HepG2 (cell line): ENCODE measurements around the gene GRIN2C. TPM values are rescaled to one million over a fixed set of nuclear protein-coding genes. Genes with fewer than 3 reads are reported as not detected.
A peak's percentile ranks its signal among the peaks of the same experiment; 100 is the strongest.

ENCODE experiments used
- CENPT ChIP-seq: sonication (generic); formaldehyde crosslinking; IDR thresholded peaks from 2 replicates; pipeline ENCODE4 v1.8.0; 2022; ENCODE audit warnings: low read depth, mild to moderate bottlenecking, moderate library complexity, missing genetic modification reagents
- DMAP1 ChIP-seq: IDR thresholded peaks from 2 replicates; pipeline ENCODE4 v1.6.1; 2016
- HNRNPL ChIP-seq: fragments of 200-400 bp; formaldehyde crosslinking; IDR thresholded peaks from 2 replicates; pipeline ENCODE4 v1.6.1; 2017; ENCODE audit warnings: mild to moderate bottlenecking, low read depth, low read length
- SOX13 ChIP-seq, 3 experiments: fragments of 450-650 bp in 1 of 3; sonication (generic) in 1 of 3; formaldehyde crosslinking in 1 of 3; IDR thresholded peaks in 2 of 3; conservative IDR thresholded peaks in 1 of 3; 2 replicates each; pipeline versions ENCODE4 v1.5.0 to v1.6.1; 2016 to 2020; ENCODE audit warnings: antibody characterized with exemption in 1 of 3, mild to moderate bottlenecking in 1 of 3, missing compliant biosample characterization in 1 of 3, missing genetic modification reagents in 1 of 3, moderate library complexity in 1 of 3
- SSRP1 ChIP-seq: IDR thresholded peaks from 2 replicates; pipeline ENCODE4 v1.6.1; 2016; ENCODE audit warnings: control low read depth
- ZC3H13 ChIP-seq: sonication (generic); formaldehyde crosslinking; IDR thresholded peaks from 2 replicates; pipeline ENCODE4 v1.8.1; 2023; ENCODE audit warnings: mild to moderate bottlenecking, missing genetic modification reagents, moderate library complexity
- ZFP62 ChIP-seq: sonication (generic); formaldehyde crosslinking; IDR thresholded peaks from 2 replicates; pipeline ENCODE4 v1.4.0; 2020; ENCODE audit warnings: missing genetic modification reagents
- ZIK1 ChIP-seq: sonication (generic); formaldehyde crosslinking; IDR thresholded peaks from 2 replicates; pipeline ENCODE4 v1.5.0; 2020; ENCODE audit warnings: mild to moderate bottlenecking, low read depth, missing genetic modification reagents, borderline replicate concordance
- ZNF180 ChIP-seq: sonication (generic); formaldehyde crosslinking; IDR thresholded peaks from 2 replicates; pipeline ENCODE4 v1.4.0; 2020; ENCODE audit warnings: low read depth, missing genetic modification reagents, borderline replicate concordance
- ZNF546 ChIP-seq: sonication (generic); formaldehyde crosslinking; conservative IDR thresholded peaks from 2 replicates; pipeline ENCODE4 v1.8.1; 2023; ENCODE audit warnings: mild to moderate bottlenecking, missing genetic modification reagents
- polyA plus RNA-seq, 8 experiments: library from polyadenylated mRNA; depleted of rRNA in 3 of 8; stranded (reverse) in 7 of 8; unstranded in 1 of 8; fragments of >200 nt; fragmentation: Illumina TruSeq in 4 of 8; extraction: Trizol in 4 of 8; gene quantifications; 2 replicates each; pipeline versions ENCODE4 v1.2.1 to v1.2.3, GENCODE V29; 2011 to 2016; ENCODE audit warnings: low read depth in 4 of 8, missing spikeins in 1 of 8, mixed read lengths in 1 of 8; ENCODE audit not compliant: insufficient read depth in 1 of 8
- total RNA-seq, 5 experiments: library from RNA; depleted of rRNA; stranded (reverse); fragments of >200 nt; fragmentation: Illumina TruSeq; extraction: Trizol; gene quantifications; 2 replicates each; pipeline ENCODE4 v1.2.3, GENCODE V29; 2016; ENCODE audit warnings: low read depth in 1 of 5
- TF ChIP-seq, protein P1 (sequence below): sonication (generic); formaldehyde crosslinking; IDR thresholded peaks from 2 replicates; pipeline ENCODE4 v1.4.0; 2020; ENCODE audit warnings: mild to moderate bottlenecking, missing genetic modification reagents, borderline replicate concordance
- TF ChIP-seq, protein P2 (sequence below): sonication (generic); formaldehyde crosslinking; IDR thresholded peaks from 2 replicates; pipeline ENCODE4 v1.9.0; 2021; ENCODE audit warnings: missing genetic modification reagents, borderline replicate concordance
- TF ChIP-seq, protein P3 (sequence below): sonication (generic); formaldehyde crosslinking; IDR thresholded peaks from 2 replicates; pipeline ENCODE4 v1.4.0; 2020; ENCODE audit warnings: missing genetic modification reagents, borderline replicate concordance

GRIN2C gene
- total and polyA plus RNA-seq, 2 of the 13 experiments (the other 11 are each of a cell fraction or from before 2014, with no cell fraction given) = 0.03 to 0.11 TPM

GRCh38 chr17:74873037-74873873 lies 13.6 kb upstream of the GRIN2C start (continued):
- TF ChIP-seq, protein P1, sequence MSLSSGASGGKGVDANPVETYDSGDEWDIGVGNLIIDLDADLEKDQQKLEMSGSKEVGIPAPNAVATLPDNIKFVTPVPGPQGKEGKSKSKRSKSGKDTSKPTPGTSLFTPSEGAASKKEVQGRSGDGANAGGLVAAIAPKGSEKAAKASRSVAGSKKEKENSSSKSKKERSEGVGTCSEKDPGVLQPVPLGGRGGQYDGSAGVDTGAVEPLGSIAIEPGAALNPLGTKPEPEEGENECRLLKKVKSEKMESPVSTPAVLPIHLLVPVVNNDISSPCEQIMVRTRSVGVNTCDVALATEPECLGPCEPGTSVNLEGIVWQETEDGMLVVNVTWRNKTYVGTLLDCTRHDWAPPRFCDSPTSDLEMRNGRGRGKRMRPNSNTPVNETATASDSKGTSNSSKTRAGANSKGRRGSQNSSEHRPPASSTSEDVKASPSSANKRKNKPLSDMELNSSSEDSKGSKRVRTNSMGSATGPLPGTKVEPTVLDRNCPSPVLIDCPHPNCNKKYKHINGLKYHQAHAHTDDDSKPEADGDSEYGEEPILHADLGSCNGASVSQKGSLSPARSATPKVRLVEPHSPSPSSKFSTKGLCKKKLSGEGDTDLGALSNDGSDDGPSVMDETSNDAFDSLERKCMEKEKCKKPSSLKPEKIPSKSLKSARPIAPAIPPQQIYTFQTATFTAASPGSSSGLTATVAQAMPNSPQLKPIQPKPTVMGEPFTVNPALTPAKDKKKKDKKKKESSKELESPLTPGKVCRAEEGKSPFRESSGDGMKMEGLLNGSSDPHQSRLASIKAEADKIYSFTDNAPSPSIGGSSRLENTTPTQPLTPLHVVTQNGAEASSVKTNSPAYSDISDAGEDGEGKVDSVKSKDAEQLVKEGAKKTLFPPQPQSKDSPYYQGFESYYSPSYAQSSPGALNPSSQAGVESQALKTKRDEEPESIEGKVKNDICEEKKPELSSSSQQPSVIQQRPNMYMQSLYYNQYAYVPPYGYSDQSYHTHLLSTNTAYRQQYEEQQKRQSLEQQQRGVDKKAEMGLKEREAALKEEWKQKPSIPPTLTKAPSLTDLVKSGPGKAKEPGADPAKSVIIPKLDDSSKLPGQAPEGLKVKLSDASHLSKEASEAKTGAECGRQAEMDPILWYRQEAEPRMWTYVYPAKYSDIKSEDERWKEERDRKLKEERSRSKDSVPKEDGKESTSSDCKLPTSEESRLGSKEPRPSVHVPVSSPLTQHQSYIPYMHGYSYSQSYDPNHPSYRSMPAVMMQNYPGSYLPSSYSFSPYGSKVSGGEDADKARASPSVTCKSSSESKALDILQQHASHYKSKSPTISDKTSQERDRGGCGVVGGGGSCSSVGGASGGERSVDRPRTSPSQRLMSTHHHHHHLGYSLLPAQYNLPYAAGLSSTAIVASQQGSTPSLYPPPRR = no peak; the same call in 1 of the 2 replicates
- TF ChIP-seq CENPT (CRISPR knock-in tag) (no peak), ZIK1 (CRISPR knock-in tag) (no peak), ZC3H13 (CRISPR knock-in tag) (no peak; the same call in 1 of the 2 replicates), ZFP62 (CRISPR knock-in tag) (no peak), ZNF546 (CRISPR knock-in tag) (0 out of 2 replicates have a peak, but pooled peaks have one; percentile 41), DMAP1 (CRISPR knock-in tag) (peak; percentile 79; the same call in 1 of the 2 replicates), HNRNPL (no peak), SSRP1 (no peak), ZNF180 (CRISPR knock-in tag) (no peak), SOX13 (IDR thresholded peaks at IDR 0.05) (no peak), SOX13 (CRISPR knock-in tag; conservative IDR thresholded peaks at IDR 0.05 in 1 of 2, IDR thresholded peaks at IDR 0.05 in 1 of 2) (0 out of 4 replicates have a peak, but pooled peaks of 1 of the 2 experiments have one; percentile 30)
- TF ChIP-seq, protein P2, sequence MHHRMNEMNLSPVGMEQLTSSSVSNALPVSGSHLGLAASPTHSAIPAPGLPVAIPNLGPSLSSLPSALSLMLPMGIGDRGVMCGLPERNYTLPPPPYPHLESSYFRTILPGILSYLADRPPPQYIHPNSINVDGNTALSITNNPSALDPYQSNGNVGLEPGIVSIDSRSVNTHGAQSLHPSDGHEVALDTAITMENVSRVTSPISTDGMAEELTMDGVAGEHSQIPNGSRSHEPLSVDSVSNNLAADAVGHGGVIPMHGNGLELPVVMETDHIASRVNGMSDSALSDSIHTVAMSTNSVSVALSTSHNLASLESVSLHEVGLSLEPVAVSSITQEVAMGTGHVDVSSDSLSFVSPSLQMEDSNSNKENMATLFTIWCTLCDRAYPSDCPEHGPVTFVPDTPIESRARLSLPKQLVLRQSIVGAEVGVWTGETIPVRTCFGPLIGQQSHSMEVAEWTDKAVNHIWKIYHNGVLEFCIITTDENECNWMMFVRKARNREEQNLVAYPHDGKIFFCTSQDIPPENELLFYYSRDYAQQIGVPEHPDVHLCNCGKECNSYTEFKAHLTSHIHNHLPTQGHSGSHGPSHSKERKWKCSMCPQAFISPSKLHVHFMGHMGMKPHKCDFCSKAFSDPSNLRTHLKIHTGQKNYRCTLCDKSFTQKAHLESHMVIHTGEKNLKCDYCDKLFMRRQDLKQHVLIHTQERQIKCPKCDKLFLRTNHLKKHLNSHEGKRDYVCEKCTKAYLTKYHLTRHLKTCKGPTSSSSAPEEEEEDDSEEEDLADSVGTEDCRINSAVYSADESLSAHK (CRISPR knock-in tag) = no peak
- TF ChIP-seq, protein P3, sequence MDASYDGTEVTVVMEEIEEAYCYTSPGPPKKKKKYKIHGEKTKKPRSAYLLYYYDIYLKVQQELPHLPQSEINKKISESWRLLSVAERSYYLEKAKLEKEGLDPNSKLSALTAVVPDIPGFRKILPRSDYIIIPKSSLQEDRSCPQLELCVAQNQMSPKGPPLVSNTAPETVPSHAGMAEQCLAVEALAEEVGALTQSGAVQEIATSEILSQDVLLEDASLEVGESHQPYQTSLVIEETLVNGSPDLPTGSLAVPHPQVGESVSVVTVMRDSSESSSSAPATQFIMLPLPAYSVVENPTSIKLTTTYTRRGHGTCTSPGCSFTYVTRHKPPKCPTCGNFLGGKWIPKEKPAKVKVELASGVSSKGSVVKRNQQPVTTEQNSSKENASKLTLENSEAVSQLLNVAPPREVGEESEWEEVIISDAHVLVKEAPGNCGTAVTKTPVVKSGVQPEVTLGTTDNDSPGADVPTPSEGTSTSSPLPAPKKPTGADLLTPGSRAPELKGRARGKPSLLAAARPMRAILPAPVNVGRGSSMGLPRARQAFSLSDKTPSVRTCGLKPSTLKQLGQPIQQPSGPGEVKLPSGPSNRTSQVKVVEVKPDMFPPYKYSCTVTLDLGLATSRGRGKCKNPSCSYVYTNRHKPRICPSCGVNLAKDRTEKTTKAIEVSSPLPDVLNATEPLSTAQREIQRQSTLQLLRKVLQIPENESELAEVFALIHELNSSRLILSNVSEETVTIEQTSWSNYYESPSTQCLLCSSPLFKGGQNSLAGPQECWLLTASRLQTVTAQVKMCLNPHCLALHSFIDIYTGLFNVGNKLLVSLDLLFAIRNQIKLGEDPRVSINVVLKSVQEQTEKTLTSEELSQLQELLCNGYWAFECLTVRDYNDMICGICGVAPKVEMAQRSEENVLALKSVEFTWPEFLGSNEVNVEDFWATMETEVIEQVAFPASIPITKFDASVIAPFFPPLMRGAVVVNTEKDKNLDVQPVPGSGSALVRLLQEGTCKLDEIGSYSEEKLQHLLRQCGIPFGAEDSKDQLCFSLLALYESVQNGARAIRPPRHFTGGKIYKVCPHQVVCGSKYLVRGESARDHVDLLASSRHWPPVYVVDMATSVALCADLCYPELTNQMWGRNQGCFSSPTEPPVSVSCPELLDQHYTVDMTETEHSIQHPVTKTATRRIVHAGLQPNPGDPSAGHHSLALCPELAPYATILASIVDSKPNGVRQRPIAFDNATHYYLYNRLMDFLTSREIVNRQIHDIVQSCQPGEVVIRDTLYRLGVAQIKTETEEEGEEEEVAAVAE (CRISPR knock-in tag) = peak; percentile 99
